CD8-positive, alpha-beta memory T cell (primary cell): Measurements from ENCODE around the gene ZBED5. TPM values are rescaled to one million over a fixed set of nuclear protein-coding genes. Genes with fewer than 3 reads are reported as not detected.
"Not testable (repeated sequence)": the region's sequence is repeated elsewhere in the genome, so short reads cannot be mapped to it uniquely, and the experiment has no call there.

Source experiments
- CTCF ChIA-PET: fragments of 350-600 bp; sonication (Branson Sonifier 250); formaldehyde crosslinking; loops from one replicate; lab custom pipeline; 2021; ENCODE audit warnings: antibody characterized with exemption; lab: Charles Lee
- POLR2A ChIA-PET: fragments of 350-600 bp; sonication (Branson Sonifier 250); formaldehyde crosslinking; loops from one replicate; lab custom pipeline; 2021; ENCODE audit warnings: antibody characterized with exemption; lab: Charles Lee
- DNase-seq, 5 donors: peaks; one replicate each; pipeline versions ENCODE4 v3.0.0 to v3.0.0-alpha.2; 2020 to 2022; ENCODE audit warnings: mixed read lengths in 1 of 5
- H3K27ac ChIP-seq: one replicate; pipeline ENCODE4 v1.7.0; 2013; ENCODE audit warnings: low read depth, mild to moderate bottlenecking, low read length, moderate library complexity
- H3K27me3 ChIP-seq: 2 replicates; pipeline ENCODE4 v1.7.0; 2013; ENCODE audit warnings: low read length, mild to moderate bottlenecking; ENCODE audit not compliant: insufficient read depth, poor library complexity, severe bottlenecking
- H3K36me3 ChIP-seq: 2 replicates; pipeline ENCODE4 v1.7.0; 2013; ENCODE audit warnings: mild to moderate bottlenecking, low read length, moderate library complexity; ENCODE audit not compliant: insufficient read depth
- H3K4me1 ChIP-seq: 2 replicates; pipeline ENCODE4 v1.7.0; 2013; ENCODE audit warnings: mild to moderate bottlenecking, low read length, moderate library complexity; ENCODE audit not compliant: insufficient read depth
- H3K4me3 ChIP-seq: 2 replicates; pipeline ENCODE4 v1.7.0; 2013; ENCODE audit warnings: mild to moderate bottlenecking, low read length
- H3K9me3 ChIP-seq: 2 replicates; pipeline ENCODE4 v1.7.0; 2013; ENCODE audit warnings: mild to moderate bottlenecking, low read length
- H3K27ac Mint-ChIP-seq, 8 donors: one replicate each; pipeline ENCODE4 v1.8.0; 2020 to 2021; ENCODE audit warnings: mixed read lengths in 8 of 8, mild to moderate bottlenecking in 6 of 8, inconsistent platforms in 3 of 8, moderate library complexity in 3 of 8
- H3K27me3 Mint-ChIP-seq, 2 donors: one replicate each; pipeline ENCODE4 v1.8.0; 2020 to 2021; ENCODE audit warnings: mixed read lengths in 2 of 2, mild to moderate bottlenecking in 1 of 2, moderate library complexity in 1 of 2
- H3K36me3 Mint-ChIP-seq, 3 donors: one replicate each; pipeline ENCODE4 v1.8.0; 2020 to 2021; ENCODE audit warnings: mixed read lengths in 3 of 3, inconsistent platforms in 1 of 3, mild to moderate bottlenecking in 1 of 3
- H3K4me1 Mint-ChIP-seq, 3 donors: one replicate each; pipeline ENCODE4 v1.8.0; 2020 to 2021; ENCODE audit warnings: mixed read lengths in 3 of 3, inconsistent platforms in 1 of 3, mild to moderate bottlenecking in 1 of 3
- H3K4me3 Mint-ChIP-seq, 7 donors: one replicate each; pipeline ENCODE4 v1.8.0; 2020 to 2021; ENCODE audit warnings: mixed read lengths in 7 of 7, mild to moderate bottlenecking in 6 of 7, moderate library complexity in 4 of 7, inconsistent platforms in 2 of 7
- H3K9me3 Mint-ChIP-seq, 5 donors: one replicate each; pipeline ENCODE4 v1.8.0; 2020 to 2022; ENCODE audit warnings: mixed read lengths in 5 of 5, mild to moderate bottlenecking in 3 of 5, moderate library complexity in 2 of 5, inconsistent platforms in 1 of 5
- polyA plus RNA-seq: library from polyadenylated mRNA; unstranded; fragments of 300-500 nt; fragmentation: Illumina TruSeq; gene quantifications from one replicate; pipeline ENCODE4 v1.2.3, GENCODE V29; 2021
- total RNA-seq, 2 experiments: library from RNA; stranded (reverse); gene quantifications; one replicate each; pipeline ENCODE4 v1.2.3, GENCODE V29; 2021

ZBED5 gene
- total and polyA plus RNA-seq, 3 experiments from 2014 or later: 15.1 to 51.9 (median 45.7) TPM

DNA sequence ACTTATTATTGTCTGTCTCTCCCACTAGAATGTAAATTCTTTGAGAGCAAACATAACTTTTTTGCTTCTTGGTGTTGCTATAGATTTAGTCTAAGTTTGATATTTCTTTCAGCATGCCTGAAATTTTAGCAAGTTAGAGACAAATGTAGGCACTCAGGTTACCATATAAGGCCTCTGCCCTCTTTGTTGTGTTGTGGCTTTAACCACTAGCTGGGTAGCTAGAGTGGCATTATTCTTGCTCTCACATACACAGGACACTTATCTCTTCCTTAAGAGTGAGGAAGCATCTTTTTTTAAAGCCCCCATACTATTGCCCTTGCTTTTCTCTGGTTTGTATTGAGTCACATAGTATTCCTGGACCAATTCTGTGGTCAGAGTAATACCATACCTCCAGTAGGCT is 11.2 kb downstream of the ZBED5 start:
- ChIA-PET CTCF (interaction anchor here (2.0 kb wide), 1 partner anchor 54 kb away, joined by 5 read pairs; no protein-coding TSS in a partner anchor), POLR2A (no interaction called here)
- no peak overlapping the region for H3K4me3 ChIP-seq
- no peak for DNase-seq
- Mint-ChIP-seq H3K9me3 (no peaks in the 10 kb centered on the region), H3K4me1 (peaks cover 11 to 20% (median 14%) of the 10 kb centered on the region in 3 donors), H3K4me3 (no peak overlapping the region), H3K36me3 (peaks cover 0 to 7% (median 2%) of the 10 kb centered on the region in 3 donors), H3K27ac (peak overlapping the region in 6 of 8 donors; percentile 36 to 93 (median 62)), H3K27me3 (no peaks in the 10 kb centered on the region)
- no peaks in the 10 kb centered on the region for H3K9me3 ChIP-seq
- no peaks in the 10 kb centered on the region for H3K27me3 ChIP-seq
- H3K27ac ChIP-seq: no peak overlapping the region
- H3K4me1 ChIP-seq: no peaks in the 10 kb centered on the region
- no peaks in the 10 kb centered on the region for H3K36me3 ChIP-seq

GRCh38 chr11:10845589-10845988 is 12.3 kb downstream of the ZBED5 start:
- H3K27ac ChIP-seq: no peak overlapping the region
- H3K4me3 Mint-ChIP-seq: no peak overlapping the region
- CTCF ChIA-PET: no interaction called here

DNA sequence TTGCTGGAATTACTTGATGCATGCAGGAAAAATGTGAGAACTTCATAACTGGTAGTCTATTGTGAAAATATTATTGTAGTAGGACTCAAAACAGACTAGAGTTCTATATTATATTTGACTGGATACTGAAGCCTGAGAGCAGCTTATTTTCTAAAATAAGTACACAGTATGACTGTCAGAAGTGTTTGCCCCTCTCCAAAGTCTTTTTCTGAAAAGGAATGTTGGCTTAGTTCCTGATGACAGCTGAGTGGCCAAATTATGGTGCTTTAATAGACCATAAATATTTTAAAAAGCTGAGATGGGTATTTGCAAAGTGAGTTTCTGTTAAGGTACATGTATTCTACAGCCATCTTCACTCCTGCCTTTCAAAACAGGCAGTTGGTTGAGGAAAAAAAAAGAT is 13.1 kb downstream of the ZBED5 start:
- DNase-seq: no peak
- Histone ChIP-seq H3K27me3 (no peaks in the 10 kb centered on the region), H3K36me3 (no peaks in the 10 kb centered on the region), H3K9me3 (no peaks in the 10 kb centered on the region), H3K4me3 (no peak overlapping the region), H3K4me1 (no peaks in the 10 kb centered on the region), H3K27ac (no peak overlapping the region)
- peaks cover 0 to 2% (median 0%) of the 10 kb centered on the region in 3 donors for H3K36me3 Mint-ChIP-seq
- H3K4me1 Mint-ChIP-seq: peaks cover 11 to 16% (median 14%) of the 10 kb centered on the region in 3 donors
- no peaks in the 10 kb centered on the region for H3K9me3 Mint-ChIP-seq
- CTCF ChIA-PET: no interaction called here
- H3K27me3 Mint-ChIP-seq: no peaks in the 10 kb centered on the region
- no peak overlapping the region for H3K4me3 Mint-ChIP-seq
- H3K27ac Mint-ChIP-seq: no peak overlapping the region
- POLR2A ChIA-PET: no interaction called here

More at GRCh38 chr11:10845589-10845988, 12.3 kb downstream of the ZBED5 start:
- Mint-ChIP-seq H3K27ac (peak overlapping the region in 1 of 8 donors; percentile 93), H3K9me3 (no peaks in the 10 kb centered on the region), H3K27me3 (no peaks in the 10 kb centered on the region), H3K4me1 (peaks cover 11 to 21% (median 14%) of the 10 kb centered on the region in 3 donors), H3K36me3 (peaks cover 0 to 3% (median 2%) of the 10 kb centered on the region in 3 donors)
- no peaks in the 10 kb centered on the region for H3K27me3 ChIP-seq
- H3K4me3 ChIP-seq: no peak overlapping the region
- POLR2A ChIA-PET: no interaction called here
- no peaks in the 10 kb centered on the region for H3K36me3 ChIP-seq
- H3K4me1 ChIP-seq: no peaks in the 10 kb centered on the region
- no peak for DNase-seq
- no peaks in the 10 kb centered on the region for H3K9me3 ChIP-seq

- Mint-ChIP-seq H3K36me3 (peaks cover 0 to 2% (median 0%) of the 10 kb centered on the region in 3 donors), H3K4me3 (no peak overlapping the region), H3K27ac (no peak overlapping the region), H3K9me3 (no peaks in the 10 kb centered on the region), H3K4me1 (peaks cover 11 to 16% (median 14%) of the 10 kb centered on the region in 3 donors), H3K27me3 (no peaks in the 10 kb centered on the region)
- H3K4me3 ChIP-seq: no peak overlapping the region
- H3K4me1 ChIP-seq: no peaks in the 10 kb centered on the region
- POLR2A ChIA-PET: no interaction called here
- DNase-seq: no peak
- H3K27me3 ChIP-seq: no peaks in the 10 kb centered on the region
- H3K9me3 ChIP-seq: no peaks in the 10 kb centered on the region
- H3K27ac ChIP-seq: no peak overlapping the region
- CTCF ChIA-PET: no interaction called here
- no peaks in the 10 kb centered on the region for H3K36me3 ChIP-seq
Observed at GRCh38 chr11:10844356-10844755, 13.5 kb downstream of the ZBED5 start.

DNA sequence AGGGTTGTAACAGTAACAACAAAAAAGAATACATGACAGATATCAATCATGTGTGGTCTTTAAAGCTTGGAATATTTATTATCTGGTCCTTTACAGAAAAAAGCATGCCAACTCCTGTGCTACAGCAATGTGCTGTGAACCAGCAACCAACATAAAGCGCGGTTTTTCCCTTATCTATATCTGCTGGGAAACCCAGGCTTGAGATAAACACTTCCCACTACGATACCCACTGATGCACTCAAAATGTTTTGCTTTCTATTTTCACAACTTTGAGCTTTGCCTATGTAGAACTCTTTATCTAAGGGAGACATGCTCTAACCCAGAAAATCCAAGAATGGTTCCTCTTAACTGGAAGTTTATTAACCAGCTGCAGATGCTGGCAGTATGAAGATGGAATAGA is 19.0 kb downstream of the ZBED5 start:
- Mint-ChIP-seq H3K4me3 (no peak overlapping the region), H3K36me3 (no peaks in the 10 kb centered on the region), H3K9me3 (no peaks in the 10 kb centered on the region), H3K27me3 (no peaks in the 10 kb centered on the region), H3K27ac (no peak overlapping the region), H3K4me1 (peaks cover 0 to 4% (median 2%) of the 10 kb centered on the region in 3 donors)
- DNase-seq: no peak
- ChIA-PET CTCF (interaction anchor here (0.8 to 2.5 kb wide), 3 partner anchors 15 to 46 kb away, joined by 3 to 9 read pairs (median 4); no protein-coding TSS in a partner anchor), POLR2A (interaction anchor here (0.6 to 3.0 kb wide), 2 partner anchors 22 to 30 kb away, joined by 4 to 8 read pairs; partner anchors contain the start of gene EIF4G2)
- H3K4me3 ChIP-seq: no peak overlapping the region
- H3K27me3 ChIP-seq: no peaks in the 10 kb centered on the region
- H3K36me3 ChIP-seq: no peaks in the 10 kb centered on the region
- H3K9me3 ChIP-seq: no peaks in the 10 kb centered on the region
- H3K4me1 ChIP-seq: no peaks in the 10 kb centered on the region
- no peak overlapping the region for H3K27ac ChIP-seq

- H3K36me3 Mint-ChIP-seq: no peaks in the 10 kb centered on the region
- no peaks in the 10 kb centered on the region for H3K27me3 Mint-ChIP-seq
- Histone ChIP-seq H3K27ac (no peak overlapping the region), H3K9me3 (no peaks in the 10 kb centered on the region), H3K4me3 (no peak overlapping the region), H3K36me3 (no peaks in the 10 kb centered on the region), H3K4me1 (no peaks in the 10 kb centered on the region), H3K27me3 (no peaks in the 10 kb centered on the region)
- CTCF ChIA-PET: interaction anchor here (2.5 kb wide), 1 partner anchor 45 kb away, joined by 9 read pairs; no protein-coding TSS in a partner anchor
- no peak overlapping the region for H3K27ac Mint-ChIP-seq
- DNase-seq: no peak
- POLR2A ChIA-PET: interaction anchor here (0.7 to 3.0 kb wide), 2 partner anchors 10 to 29 kb away, joined by 3 to 8 read pairs; partner anchors contain the start of gene EIF4G2
- no peaks in the 10 kb centered on the region for H3K9me3 Mint-ChIP-seq
- no peak overlapping the region for H3K4me3 Mint-ChIP-seq
- H3K4me1 Mint-ChIP-seq: peaks cover 0 to 4% (median 0%) of the 10 kb centered on the region in 3 donors
Observed at GRCh38 chr11:10838083-10838482, 19.8 kb downstream of the ZBED5 start.

DNA sequence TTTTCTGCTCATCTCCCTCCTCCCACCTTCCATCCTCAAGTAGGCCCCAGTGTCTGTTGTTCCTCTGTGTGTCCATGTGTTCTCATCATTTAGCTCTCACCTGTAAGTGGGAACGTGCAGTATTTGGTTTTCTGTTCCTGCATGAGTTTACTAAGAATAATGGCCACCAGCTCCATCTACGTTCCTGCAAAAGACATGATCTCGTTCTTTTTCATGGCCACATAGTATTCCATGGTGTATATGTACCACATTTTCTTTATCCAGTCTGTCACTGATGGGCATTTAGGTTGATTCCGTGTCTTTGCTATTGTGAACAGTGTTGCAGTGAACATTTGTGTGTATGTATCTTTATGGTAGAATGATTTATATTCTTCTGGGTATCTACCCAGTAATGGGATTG is 21.0 kb downstream of the ZBED5 start:
- DNase-seq, H3K27me3 ChIP-seq, H3K27me3 Mint-ChIP-seq, POLR2A ChIA-PET, H3K9me3 Mint-ChIP-seq, H3K36me3 Mint-ChIP-seq, H3K27ac ChIP-seq, H3K9me3 ChIP-seq, H3K4me3 Mint-ChIP-seq, H3K4me1 ChIP-seq, H3K27ac Mint-ChIP-seq, H3K4me3 ChIP-seq, CTCF ChIA-PET, H3K4me1 Mint-ChIP-seq, H3K36me3 ChIP-seq: not testable (repeated sequence)

DNA sequence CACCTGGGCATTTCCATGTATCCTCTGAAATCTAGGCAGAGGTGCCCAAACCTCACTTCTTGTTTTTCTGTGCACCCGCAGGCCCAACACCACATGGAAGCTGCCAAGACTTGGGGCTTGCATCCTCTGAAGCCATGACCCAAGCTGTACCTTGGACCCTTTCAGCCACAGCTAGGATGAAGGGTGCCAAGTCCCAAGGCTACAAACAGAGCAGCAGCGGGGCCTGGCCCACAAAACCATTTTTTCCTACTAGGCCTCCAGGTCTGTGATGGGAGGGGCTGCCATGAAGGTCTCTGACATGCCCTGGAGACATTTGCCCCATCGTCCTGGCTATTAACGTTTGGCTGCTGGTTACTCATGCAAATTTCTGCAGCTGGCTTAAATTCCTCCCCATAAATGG is 28.7 kb downstream of the ZBED5 start:
- peaks cover 0 to 4% (median 4%) of the 10 kb centered on the region in 3 donors for H3K4me1 Mint-ChIP-seq
- H3K4me1 ChIP-seq: no peaks in the 10 kb centered on the region
- CTCF ChIA-PET: no interaction called here
- no peak overlapping the region for H3K4me3 Mint-ChIP-seq
- POLR2A ChIA-PET: no interaction called here
- H3K36me3 ChIP-seq: no peaks in the 10 kb centered on the region
- H3K27me3 ChIP-seq: no peaks in the 10 kb centered on the region
- H3K4me3 ChIP-seq: no peak overlapping the region
- peaks cover 0 to 3% of the 10 kb centered on the region in 2 donors for H3K27me3 Mint-ChIP-seq
- no peak overlapping the region for H3K27ac Mint-ChIP-seq
- H3K36me3 Mint-ChIP-seq: peaks cover 0 to 15% (median 4%) of the 10 kb centered on the region in 3 donors
- H3K27ac ChIP-seq: no peak overlapping the region
- DNase-seq: no peak
- no peaks in the 10 kb centered on the region for H3K9me3 ChIP-seq
- no peaks in the 10 kb centered on the region for H3K9me3 Mint-ChIP-seq
